ENCODE measurements around the gene EYA2.
"Not testable (repeated sequence)": the region's sequence is repeated elsewhere in the genome, so short reads cannot be mapped to it uniquely, and the experiment has no call there.

The EYA2 gene

DNA sequence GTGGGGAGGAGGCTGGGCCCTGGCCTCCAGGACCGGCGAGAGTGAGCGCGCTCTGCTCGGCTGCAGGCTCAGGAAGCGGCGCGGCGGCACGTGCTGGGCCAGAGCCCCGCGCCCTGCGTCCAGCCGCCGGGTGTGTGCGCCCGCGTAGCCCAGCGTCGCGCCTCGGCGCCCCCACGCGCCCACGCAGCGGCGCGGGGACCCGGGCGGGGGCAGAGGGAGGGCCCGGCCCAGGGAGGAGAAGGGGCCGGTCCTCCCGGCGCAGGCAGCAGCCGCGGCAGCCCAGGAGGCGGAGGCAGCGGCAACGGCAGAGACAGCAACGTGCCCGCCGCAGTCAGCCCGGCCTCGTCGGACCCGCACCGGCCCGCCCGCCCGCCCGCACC lies at the start of gene EYA2:
EYA2 (plus strand) TSS at position 265 of the 380 bp plus-strand sequence. CDS start 95,168 bp downstream, outside the sequence.
- DNase-seq = no peak

GRCh38 chr20:46844965-46845364 lies 49.7 kb upstream of the EYA2 start:
- no peak for DNase-seq

DNA sequence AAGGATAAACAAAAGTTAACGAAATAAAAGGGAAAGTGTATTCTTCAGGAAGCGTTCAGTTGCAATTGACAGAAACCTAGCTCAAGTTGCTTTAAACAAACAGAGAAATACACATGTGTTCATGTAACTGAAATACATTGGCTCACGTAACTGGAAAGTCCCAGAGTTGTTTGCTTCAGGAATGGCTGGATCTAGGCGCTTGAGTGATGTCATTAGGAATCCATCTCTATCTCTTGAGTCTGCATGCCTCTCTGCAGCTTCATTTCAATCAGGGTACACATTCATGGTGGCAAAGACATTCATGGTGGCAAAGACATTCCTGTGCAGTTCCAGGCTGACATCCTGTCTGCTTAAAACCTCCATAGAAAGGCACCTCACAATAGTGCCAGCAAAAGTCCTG lies 45.4 kb upstream of the EYA2 start:
- DNase-seq = no peak

GRCh38 chr20:46849751-46850150 lies 44.9 kb upstream of the EYA2 start:
- no peak for DNase-seq

- no peak for DNase-seq
These were observed 44.2 kb upstream of the EYA2 start for GRCh38 chr20:46850416-46850815.

DNA sequence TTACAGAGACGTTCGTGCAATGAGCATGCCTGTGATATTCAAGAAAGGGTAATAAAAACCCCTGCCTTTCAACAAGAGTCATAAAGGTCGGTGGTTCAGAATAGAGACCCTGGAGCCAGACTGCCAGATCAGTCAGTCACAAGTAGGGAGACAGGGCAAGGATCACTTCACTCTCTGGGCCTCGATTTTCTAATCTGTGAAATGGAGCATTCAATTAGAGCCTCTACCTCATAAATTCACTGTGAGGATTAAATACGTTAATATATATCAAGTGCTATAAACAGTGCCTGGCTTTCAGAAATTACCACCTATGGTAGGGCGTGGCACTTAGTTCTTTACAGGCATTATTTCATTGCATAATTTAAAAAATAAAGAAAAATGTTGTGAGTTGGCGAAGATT lies 43.7 kb upstream of the EYA2 start:
- DNase-seq = no peak

- no peak for DNase-seq
These were observed 42.9 kb upstream of the EYA2 start for GRCh38 chr20:46851746-46852145.

GRCh38 chr20:46852313-46852712 lies 42.3 kb upstream of the EYA2 start:
- DNase-seq = no peak

- no peak for DNase-seq
These were observed 40.7 kb upstream of the EYA2 start for GRCh38 chr20:46853926-46854325.

DNA sequence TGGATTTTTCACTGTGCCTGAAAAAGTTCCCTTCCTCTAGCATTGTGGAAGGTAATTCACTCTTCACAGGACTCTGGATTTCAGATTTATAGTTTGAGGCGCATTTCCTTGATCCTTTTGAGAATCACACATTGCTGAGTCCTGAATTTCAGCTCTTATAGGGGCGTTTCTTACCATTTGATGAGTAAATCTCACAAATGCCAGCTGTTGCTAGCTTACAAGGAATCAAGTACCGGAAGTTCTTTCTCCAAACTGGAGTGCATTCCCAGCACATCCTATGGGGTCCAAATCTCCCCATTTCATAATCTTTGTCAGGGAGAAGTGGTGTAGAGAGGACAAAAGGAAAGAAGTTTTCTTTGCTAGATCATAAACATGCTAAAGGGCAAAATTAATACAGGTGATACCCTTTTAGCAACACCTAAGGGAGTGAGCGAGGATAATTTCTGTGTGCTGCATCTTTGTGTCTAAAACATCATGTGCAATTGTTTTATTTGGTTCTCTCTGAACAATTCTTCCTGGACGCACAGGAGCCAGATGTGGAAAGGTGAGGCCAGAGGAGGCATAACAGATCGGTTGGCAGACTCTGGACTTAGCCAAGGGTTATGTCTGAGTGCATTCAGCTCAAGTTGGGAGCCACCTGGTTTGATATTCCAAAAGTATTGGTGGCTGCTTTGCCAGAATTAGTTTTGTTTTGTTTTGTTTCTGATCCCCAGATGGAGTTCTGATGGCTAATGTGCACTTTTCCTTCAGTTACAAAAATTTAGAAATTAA lies 37.4 kb upstream of the EYA2 start:
- DNase-seq = no peak

DNA sequence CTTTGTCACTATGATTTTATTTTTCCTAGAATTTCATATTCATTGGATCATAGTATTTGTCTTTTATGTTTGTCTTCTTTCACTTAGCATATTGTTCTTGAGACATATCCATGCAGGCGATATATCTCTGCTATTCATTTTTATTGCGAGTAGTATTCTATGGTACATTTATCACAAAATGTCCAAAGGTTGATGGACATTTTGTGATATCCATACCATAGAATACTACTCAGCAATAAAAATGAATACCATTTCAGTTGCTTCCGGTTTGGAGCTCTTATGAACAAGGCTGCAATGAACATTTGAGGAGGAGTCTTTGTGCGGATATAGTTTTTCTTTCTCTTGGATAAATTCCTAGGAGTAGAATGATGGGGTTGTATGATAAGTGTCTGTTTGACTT lies 28.8 kb upstream of the EYA2 start:
- DNase-seq = no peak

- DNase-seq = no peak
These were observed 24.6 kb upstream of the EYA2 start for GRCh38 chr20:46870041-46870440.

DNA sequence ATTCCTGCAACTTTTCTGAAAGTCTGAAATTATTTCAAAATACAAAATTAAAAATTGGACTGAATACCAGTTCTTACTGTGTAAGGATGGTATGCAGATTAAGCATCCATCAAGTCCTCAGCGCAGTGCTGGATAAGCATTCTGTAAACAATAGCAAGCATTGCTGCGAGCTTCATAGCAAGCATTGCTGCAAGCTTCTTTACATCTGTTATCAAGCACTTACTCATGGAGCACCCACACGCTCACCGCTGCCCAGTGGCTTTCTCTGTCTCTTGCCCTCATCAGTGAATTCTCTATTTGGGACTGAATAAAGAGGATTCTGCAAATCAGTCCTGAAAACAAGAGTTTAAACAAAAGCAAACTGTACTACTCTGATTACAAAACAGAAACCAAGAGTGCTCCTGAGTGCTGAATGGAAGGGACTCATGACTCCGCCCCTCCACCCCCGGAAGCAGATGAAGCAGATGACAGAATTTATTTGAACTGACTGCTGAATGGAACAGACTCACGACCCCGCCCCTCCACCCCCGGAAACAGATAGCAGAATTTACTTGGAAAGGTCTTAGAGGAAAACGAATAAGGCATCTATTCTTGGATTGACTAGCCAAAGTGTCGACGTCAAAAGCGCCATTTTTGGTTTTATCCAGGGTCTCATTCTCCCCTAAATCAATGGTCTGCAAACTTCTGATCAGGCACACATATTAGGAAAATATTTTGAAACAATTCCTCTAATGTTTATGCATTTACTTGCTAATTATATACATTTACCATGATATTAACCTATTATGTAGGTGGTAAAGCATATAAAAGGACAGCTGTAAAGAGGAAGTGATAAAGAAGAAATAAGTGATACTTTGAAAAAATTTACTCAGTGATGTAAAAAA lies 22.1 kb upstream of the EYA2 start:
- DNase-seq = no peak

- no peak for DNase-seq
These were observed 19.6 kb upstream of the EYA2 start for GRCh38 chr20:46875059-46875458.

- no peak for DNase-seq
These were observed 15.3 kb upstream of the EYA2 start for GRCh38 chr20:46879386-46879785.

- DNase-seq = not testable (repeated sequence)
These were observed 14.7 kb upstream of the EYA2 start for GRCh38 chr20:46879963-46880362.

DNA sequence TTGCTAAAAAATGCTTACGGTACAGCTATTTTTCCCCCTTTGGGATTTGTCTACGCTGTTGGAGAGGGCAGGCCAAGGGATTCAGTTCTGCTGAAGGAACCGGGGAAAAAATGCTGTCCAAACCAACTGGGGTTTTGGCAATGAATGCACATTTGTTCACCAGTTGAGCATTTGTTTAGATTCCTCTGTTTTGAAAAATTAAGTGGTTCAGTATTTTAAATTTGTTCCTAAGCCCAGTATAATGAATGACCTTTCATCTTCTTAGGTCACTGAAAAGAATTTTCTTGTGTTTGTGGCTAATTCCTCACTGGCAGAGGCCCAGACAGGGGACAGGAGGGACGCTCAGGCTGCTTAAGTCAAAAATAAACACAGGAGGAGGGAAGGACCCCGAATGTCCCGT lies 10.8 kb upstream of the EYA2 start:
- DNase-seq = no peak

GRCh38 chr20:46890682-46891081 lies 4.0 kb upstream of the EYA2 start:
- DNase-seq = no peak

GRCh38 chr20:46893051-46893450 lies 1.6 kb upstream of the EYA2 start:
- no peak for DNase-seq

GRCh38 chr20:46893877-46894578 lies 615 bp upstream of the EYA2 start:
- DNase-seq = no peak

DNA sequence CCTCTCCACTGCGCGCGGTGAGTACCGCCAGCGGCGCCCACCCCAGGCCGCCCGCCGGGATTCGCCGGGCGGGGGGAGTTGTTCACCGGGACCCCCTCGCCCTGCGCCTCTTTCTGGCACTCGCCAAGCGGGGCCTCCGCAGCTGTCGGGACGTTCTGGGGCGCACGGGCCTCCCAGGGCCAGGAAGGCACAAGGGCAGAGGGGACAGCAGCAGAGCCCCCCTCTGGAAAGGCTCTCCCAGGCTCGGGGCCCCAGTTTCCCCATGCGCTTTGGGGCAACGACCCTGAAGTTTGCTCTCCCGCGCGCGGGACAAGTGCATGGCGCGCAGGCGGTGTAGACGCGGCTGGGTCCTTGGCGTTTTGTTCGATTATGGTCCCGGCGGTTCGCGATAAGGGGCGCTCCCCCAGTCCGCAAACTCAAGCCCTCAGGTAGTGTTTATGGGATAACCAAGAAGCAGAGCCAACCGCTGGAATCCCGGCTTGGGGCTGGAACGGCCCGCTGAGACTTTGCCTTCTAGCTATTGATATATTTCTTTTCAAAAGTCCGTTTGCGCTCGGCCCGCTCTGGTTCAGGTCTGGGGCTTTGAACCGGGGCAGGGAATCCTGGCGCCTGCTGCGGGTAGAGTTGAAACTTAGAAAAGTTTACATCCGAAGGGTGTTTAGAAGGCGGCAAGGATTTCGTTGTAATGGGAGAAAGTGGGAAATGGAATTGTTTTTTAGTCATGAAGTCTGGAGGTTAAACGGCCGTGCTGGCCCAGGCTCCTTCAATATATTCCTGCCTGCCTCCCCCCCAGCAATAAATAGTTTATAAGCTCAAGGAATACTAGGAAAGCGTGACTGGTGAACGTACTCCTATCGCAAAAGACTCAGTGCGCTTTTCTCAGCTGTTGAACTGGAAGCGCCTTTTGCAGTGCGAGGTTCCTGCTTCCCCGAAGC lies 595 bp downstream of the EYA2 start:
- DNase-seq = no peak

GRCh38 chr20:46895906-46896242 lies 1.2 kb downstream of the EYA2 start:
- DNase-seq = no peak

Data from activated CD4-positive, alpha-beta T cell treated with anti-CD3 and anti-CD28 coated beads for 1 hour (primary cell).